ENCODE measurements around the gene TBX10. TPM values are rescaled to one million over a fixed set of nuclear protein-coding genes. Genes with fewer than 3 reads are reported as not detected.

Gene TBX10
- total and polyA plus RNA-seq, 2 of the 8 experiments (the other 6 are each of a cell fraction or from before 2014, with no cell fraction given), result 0.09 TPM; not detected in 1

GRCh38 chr11:67649634-67650510 lies 10.3 kb upstream of the TBX10 start (continued):
- TF ChIP-seq SP2 (IDR thresholded peaks at IDR 0.05; ENCODE audit: low read length), result no peak
- TF ChIP-seq TCF12 (IDR thresholded peaks at IDR 0.05; ENCODE audit: low read depth, low read length), result no peak
- TF ChIP-seq BCL11A (IDR thresholded peaks at IDR 0.05; ENCODE audit: low read depth in 2 of 2, low read length in 2 of 2), result no peak
